Measurements from ENCODE around the gene REG1A.
A peak's percentile ranks its signal among the peaks of the same experiment; 100 is the strongest.

REG1A gene

DNA sequence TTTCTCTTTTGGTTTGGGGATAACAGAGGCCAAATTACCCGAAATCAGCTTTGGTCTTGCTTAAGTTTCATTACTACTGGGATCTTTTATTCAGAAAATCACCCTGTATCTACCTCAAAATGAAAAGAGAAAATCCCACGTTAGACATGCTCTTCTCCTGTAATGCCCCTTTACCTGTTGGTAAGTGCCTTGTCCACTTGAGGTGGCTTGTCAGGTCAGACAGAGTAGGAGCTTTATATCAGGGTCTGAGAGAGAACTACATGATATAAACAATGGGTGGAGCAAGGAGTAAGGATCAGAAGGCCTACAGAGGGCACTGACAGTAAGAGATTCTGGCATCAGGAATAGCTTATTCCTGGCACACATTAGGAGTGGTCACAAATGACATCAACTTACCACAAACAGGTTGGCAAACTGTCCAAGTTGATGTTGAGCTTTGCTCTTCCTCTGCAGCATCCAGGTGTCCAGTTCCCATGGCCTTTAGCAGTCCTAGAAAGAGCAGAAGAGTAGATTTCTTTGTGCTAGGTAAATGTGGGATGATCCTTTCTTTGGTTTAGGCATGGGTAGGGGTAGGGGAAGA is 32.4 kb upstream of the REG1A start, which contains the start of gene REG1B:
REG1B (minus strand) TSS at position 209 of the 580 bp plus-strand sequence. CDS start 381 bp downstream, outside the sequence.
- no peak for TF ChIP-seq ZFX (IDR thresholded peaks at IDR 0.05)
- H3K27ac ChIP-seq: no peak within 1 kb of the TSS

- TF ChIP-seq CTCF (conservative IDR thresholded peaks at IDR 0.05) (no peak), ZFX (IDR thresholded peaks at IDR 0.05) (no peak)
- no peak overlapping the region for H3K27ac ChIP-seq
These were observed 29.6 kb upstream of the REG1A start for GRCh38 chr2:79090693-79091092.

GRCh38 chr2:79097843-79098242 is 22.4 kb upstream of the REG1A start:
- no peak overlapping the region for H3K27ac ChIP-seq
- TF ChIP-seq CTCF (conservative IDR thresholded peaks at IDR 0.05): no peak
- TF ChIP-seq ZFX (IDR thresholded peaks at IDR 0.05): no peak

DNA sequence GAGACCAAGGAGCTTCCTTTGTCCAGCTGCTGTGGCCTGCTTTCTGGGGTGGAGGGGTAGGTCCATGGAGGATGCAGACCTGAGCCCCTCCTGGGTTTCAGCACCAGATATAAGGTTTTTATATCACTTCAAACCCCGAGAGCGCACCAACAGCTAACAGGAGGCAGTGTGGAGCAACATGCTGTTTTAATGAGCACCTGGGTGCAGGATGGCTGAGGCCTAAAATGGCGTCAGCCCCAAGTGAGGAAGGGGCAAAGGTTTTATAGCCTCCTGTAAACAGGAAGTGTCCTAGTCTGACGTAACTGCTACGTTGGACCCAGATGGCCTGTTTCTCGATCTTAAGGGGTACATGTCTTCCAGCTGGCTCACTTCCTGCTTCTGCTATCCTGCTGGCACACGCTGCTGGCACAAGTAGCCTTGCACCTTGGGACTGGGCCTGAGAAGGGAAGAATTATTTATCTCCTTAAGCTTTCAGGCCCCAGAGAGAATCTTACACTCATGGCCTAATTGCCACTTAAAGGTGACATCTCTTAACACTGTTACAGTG is 21.1 kb upstream of the REG1A start:
- no peak overlapping the region for H3K27ac ChIP-seq
- no peak for TF ChIP-seq ZFX (IDR thresholded peaks at IDR 0.05)
- no peak for TF ChIP-seq CTCF (conservative IDR thresholded peaks at IDR 0.05)

DNA sequence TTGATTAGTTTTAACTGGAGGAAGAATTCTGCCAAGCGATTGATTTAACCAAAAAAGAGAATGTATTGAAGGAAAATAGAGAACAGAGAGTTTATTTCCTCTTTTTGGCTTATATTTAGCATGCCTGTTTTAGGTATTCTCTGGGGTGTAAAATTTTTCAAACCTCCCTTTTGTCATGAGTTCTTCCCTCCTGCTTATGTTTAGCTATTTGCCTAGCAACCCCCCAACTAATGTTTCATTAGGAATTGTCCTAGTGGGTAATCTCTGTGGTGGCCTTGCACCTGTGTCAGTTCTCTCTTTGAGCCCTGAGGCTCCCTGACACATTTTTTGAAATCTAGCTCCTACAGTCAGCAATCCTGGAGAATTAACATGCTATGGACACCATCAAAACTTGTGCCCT is 20.0 kb upstream of the REG1A start:
- TF ChIP-seq ZFX (IDR thresholded peaks at IDR 0.05): no peak
- TF ChIP-seq CTCF (conservative IDR thresholded peaks at IDR 0.05): no peak
- no peak overlapping the region for H3K27ac ChIP-seq

DNA sequence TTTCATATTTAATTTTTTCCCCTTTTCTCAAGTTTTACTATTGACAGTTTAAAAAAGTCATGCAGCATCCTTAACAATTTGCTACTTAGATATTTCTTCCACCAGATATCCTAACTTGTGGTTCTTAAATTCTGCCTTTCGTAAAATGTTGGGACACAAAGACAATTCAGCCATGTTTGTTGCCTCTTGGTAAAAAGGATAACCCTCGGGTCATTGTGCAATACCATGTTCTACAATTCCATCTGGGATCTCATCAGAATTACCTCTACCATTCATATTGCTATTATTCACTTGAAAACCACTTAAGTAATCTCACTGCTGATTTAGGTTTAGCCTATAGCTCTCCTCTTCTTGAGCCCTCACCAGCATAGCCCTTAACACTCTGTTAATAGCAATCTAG is 19.3 kb upstream of the REG1A start:
- TF ChIP-seq CTCF (conservative IDR thresholded peaks at IDR 0.05) (no peak), ZFX (IDR thresholded peaks at IDR 0.05) (no peak)
- no peak overlapping the region for H3K27ac ChIP-seq

DNA sequence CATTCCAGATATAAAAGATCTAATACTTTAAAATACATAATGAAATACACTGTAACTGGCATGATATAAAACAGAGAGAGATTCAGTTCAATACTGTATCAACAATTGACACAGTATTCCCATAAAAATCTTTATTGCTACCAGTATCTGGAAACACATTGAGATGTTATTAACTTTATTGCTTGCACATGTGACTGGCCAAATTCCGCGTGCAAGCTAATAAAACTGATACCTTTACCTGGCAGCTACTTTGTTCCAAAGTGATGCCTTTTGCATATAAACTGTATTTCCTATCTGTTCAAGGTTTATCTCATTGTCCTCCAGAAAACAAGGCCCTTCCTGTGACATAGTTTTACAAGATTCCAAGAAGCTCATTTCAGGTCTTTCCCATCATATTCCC is 17.1 kb upstream of the REG1A start:
- TF ChIP-seq CTCF (conservative IDR thresholded peaks at IDR 0.05) (no peak), ZFX (IDR thresholded peaks at IDR 0.05) (no peak)
- H3K27ac ChIP-seq: no peak overlapping the region

DNA sequence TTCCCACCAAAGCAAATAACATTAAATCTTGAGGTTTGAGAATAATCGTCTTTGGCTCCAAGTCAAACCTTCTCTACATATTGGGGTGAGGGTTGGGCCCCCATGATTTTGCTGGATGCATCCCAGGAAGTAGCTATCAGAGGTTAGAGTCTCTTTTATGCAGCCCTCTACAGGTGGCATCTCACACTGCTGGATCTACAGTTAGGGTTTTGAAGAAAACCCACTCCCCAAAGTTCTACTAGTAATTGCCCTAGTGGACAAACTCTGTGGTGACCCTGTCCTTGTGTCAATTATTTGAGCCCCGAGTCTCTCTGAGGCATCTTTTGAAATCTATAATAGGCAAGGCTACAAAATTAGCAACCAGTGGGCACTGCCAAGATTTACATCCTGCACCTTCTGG is 15.0 kb upstream of the REG1A start:
- TF ChIP-seq CTCF (conservative IDR thresholded peaks at IDR 0.05): 0 out of 2 replicates have a peak, but pooled peaks have one; percentile 17
- TF ChIP-seq ZFX (IDR thresholded peaks at IDR 0.05): no peak
- H3K27ac ChIP-seq: no peak overlapping the region
